Body of pancreas (tissue), 4 donors: ENCODE data around the gene CORIN.

Source experiments
- POLR2A ChIP-seq, 3 donors: fragments of 450-650 bp; IDR thresholded peaks; one replicate each; pipeline ENCODE4 v1.6.1; 2016; ENCODE audit warnings: antibody characterized with exemption in 3 of 3, mild to moderate bottlenecking in 2 of 3
- TF ChIP-seq, protein P1 (sequence below), 7 experiments: fragments of 450-650 bp in 4 of 7; fragments of 200-600 bp in 3 of 7; sonication (generic) in 3 of 7; IDR thresholded peaks; one replicate each; pipeline ENCODE4 v1.5.1; 2016 to 2019; ENCODE audit warnings: antibody characterized with exemption in 7 of 7

DNA sequence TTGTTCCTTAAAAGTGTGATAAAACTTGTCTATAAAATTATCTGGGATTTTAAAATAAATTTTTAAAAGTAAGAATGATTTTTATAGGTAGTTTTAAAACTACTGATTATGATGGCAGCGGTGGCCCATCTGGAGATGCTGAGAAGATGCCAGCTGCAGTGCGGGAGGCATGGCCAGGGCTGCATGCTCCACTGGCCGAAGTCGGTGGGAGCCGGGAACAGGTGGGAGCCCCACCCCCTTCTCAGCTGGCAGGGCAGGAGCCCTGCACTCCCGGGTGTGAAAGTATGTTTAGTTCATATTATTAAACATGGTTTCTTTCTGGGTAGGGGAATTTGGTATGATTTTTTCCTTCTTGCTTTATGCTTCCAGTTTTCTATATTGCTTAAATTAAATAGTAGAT lies 63.8 kb downstream of the CORIN start:
- no peak for TF ChIP-seq POLR2A (IDR thresholded peaks at IDR 0.05)
- TF ChIP-seq, protein P1, sequence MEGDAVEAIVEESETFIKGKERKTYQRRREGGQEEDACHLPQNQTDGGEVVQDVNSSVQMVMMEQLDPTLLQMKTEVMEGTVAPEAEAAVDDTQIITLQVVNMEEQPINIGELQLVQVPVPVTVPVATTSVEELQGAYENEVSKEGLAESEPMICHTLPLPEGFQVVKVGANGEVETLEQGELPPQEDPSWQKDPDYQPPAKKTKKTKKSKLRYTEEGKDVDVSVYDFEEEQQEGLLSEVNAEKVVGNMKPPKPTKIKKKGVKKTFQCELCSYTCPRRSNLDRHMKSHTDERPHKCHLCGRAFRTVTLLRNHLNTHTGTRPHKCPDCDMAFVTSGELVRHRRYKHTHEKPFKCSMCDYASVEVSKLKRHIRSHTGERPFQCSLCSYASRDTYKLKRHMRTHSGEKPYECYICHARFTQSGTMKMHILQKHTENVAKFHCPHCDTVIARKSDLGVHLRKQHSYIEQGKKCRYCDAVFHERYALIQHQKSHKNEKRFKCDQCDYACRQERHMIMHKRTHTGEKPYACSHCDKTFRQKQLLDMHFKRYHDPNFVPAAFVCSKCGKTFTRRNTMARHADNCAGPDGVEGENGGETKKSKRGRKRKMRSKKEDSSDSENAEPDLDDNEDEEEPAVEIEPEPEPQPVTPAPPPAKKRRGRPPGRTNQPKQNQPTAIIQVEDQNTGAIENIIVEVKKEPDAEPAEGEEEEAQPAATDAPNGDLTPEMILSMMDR (IDR thresholded peaks at IDR 0.05), result no peak
